HepG2 (cell line): ENCODE data around the gene ADAMTS16. TPM values are rescaled to one million over a fixed set of nuclear protein-coding genes. Genes with fewer than 3 reads are reported as not detected.

Experiments used
- HNF1B ChIP-seq: sonication (generic); formaldehyde crosslinking; IDR thresholded peaks from 2 replicates; pipeline ENCODE4 v1.5.1; 2020; ENCODE audit warnings: mild to moderate bottlenecking, moderate library complexity, missing genetic modification reagents
- IRF1 ChIP-seq: sonication (generic); formaldehyde crosslinking; IDR thresholded peaks from 2 replicates; pipeline ENCODE4 v1.4.0; 2020; ENCODE audit warnings: low read depth, mild to moderate bottlenecking, missing genetic modification reagents
- KDM3A ChIP-seq: IDR thresholded peaks from 2 replicates; pipeline ENCODE4 v1.6.1; 2018; ENCODE audit warnings: low read depth, missing compliant biosample characterization
- KDM5A ChIP-seq: fragments of 200-600 bp; sonication (generic); IDR thresholded peaks from 2 replicates; pipeline ENCODE4 v1.7.0; 2018; ENCODE audit warnings: antibody characterized with exemption, mild to moderate bottlenecking, low read length, borderline replicate concordance
- KDM6A ChIP-seq: IDR thresholded peaks from 2 replicates; pipeline ENCODE4 v1.6.1; 2016; ENCODE audit warnings: low read depth
- KLF16 ChIP-seq, 2 experiments: sonication (generic) in 1 of 2; formaldehyde crosslinking in 1 of 2; IDR thresholded peaks; 2 replicates each; pipeline versions ENCODE4 v1.6.1 to v1.8.0; 2016 to 2023; ENCODE audit warnings: missing genetic modification reagents in 2 of 2, missing compliant biosample characterization in 1 of 2
- MEF2D ChIP-seq: sonication (generic); formaldehyde crosslinking; IDR thresholded peaks from 2 replicates; pipeline ENCODE4 v1.5.1; 2020; ENCODE audit warnings: mild to moderate bottlenecking, missing genetic modification reagents
- MEIS2 ChIP-seq: sonication (generic); formaldehyde crosslinking; IDR thresholded peaks from 2 replicates; pipeline ENCODE4 v1.9.0; 2021; ENCODE audit warnings: mild to moderate bottlenecking, missing genetic modification reagents
- MNT ChIP-seq: fragments of 450-650 bp; IDR thresholded peaks from 2 replicates; pipeline ENCODE4 v1.6.1; 2016
- PHF20 ChIP-seq: sonication (generic); formaldehyde crosslinking; IDR thresholded peaks from 2 replicates; pipeline ENCODE4 v1.5.0; 2020; ENCODE audit warnings: mild to moderate bottlenecking, missing genetic modification reagents
- RBM39 ChIP-seq: fragments of 200-400 bp; formaldehyde crosslinking; IDR thresholded peaks from one replicate; pipeline ENCODE4 v1.6.1; 2018; ENCODE audit warnings: antibody characterized with exemption, mild to moderate bottlenecking, low read depth, low read length; ENCODE audit not compliant: poor library complexity, severe bottlenecking
- RNF2 ChIP-seq: fragments of 450-650 bp; conservative IDR thresholded peaks from 2 replicates; pipeline ENCODE4 v1.6.1; 2016; ENCODE audit warnings: low read depth
- SMAD1 ChIP-seq: sonication (generic); formaldehyde crosslinking; IDR thresholded peaks from 2 replicates; pipeline ENCODE4 v1.4.0; 2020; ENCODE audit warnings: missing genetic modification reagents, low read depth, mild to moderate bottlenecking, borderline replicate concordance
- THRA ChIP-seq: sonication (generic); formaldehyde crosslinking; IDR thresholded peaks from 2 replicates; pipeline ENCODE4 v1.4.0; 2020; ENCODE audit warnings: missing genetic modification reagents, borderline replicate concordance
- ZBTB10 ChIP-seq: sonication (generic); formaldehyde crosslinking; IDR thresholded peaks from 2 replicates; pipeline ENCODE4 v1.4.0; 2020; ENCODE audit warnings: missing genetic modification reagents, borderline replicate concordance
- ZBTB49 ChIP-seq: sonication (generic); formaldehyde crosslinking; IDR thresholded peaks from 2 replicates; pipeline ENCODE4 v1.4.0; 2020; ENCODE audit warnings: missing genetic modification reagents, borderline replicate concordance
- ZNF552 ChIP-seq: sonication (generic); formaldehyde crosslinking; IDR thresholded peaks from 2 replicates; pipeline ENCODE4 v1.9.0; 2022; ENCODE audit warnings: missing genetic modification reagents, mild to moderate bottlenecking, borderline replicate concordance
- ZNF720 ChIP-seq: sonication (generic); formaldehyde crosslinking; IDR thresholded peaks from 2 replicates; pipeline ENCODE4 v1.4.0; 2020; ENCODE audit warnings: missing genetic modification reagents
- ZNF792 ChIP-seq: IDR thresholded peaks from 2 replicates; pipeline ENCODE4 v1.6.1; 2016
- polyA plus RNA-seq, 8 experiments: library from polyadenylated mRNA; depleted of rRNA in 3 of 8; stranded (reverse) in 7 of 8; unstranded in 1 of 8; fragments of >200 nt; fragmentation: Illumina TruSeq in 4 of 8; extraction: Trizol in 4 of 8; gene quantifications; 2 replicates each; pipeline versions ENCODE4 v1.2.1 to v1.2.3, GENCODE V29; 2011 to 2016; ENCODE audit warnings: low read depth in 4 of 8, missing spikeins in 1 of 8, mixed read lengths in 1 of 8; ENCODE audit not compliant: insufficient read depth in 1 of 8
- total RNA-seq, 5 experiments: library from RNA; depleted of rRNA; stranded (reverse); fragments of >200 nt; fragmentation: Illumina TruSeq; extraction: Trizol; gene quantifications; 2 replicates each; pipeline ENCODE4 v1.2.3, GENCODE V29; 2016; ENCODE audit warnings: low read depth in 1 of 5

ADAMTS16 gene
- total and polyA plus RNA-seq, 2 of the 13 experiments (the other 11 are each of a cell fraction or from before 2014, with no cell fraction given): 0.02 to 0.03 TPM

GRCh38 chr5:5351288-5351979, 211.3 kb downstream of the ADAMTS16 start (continued):
- TF ChIP-seq ZBTB10 (CRISPR knock-in tag) (peak; percentile 22; the same call in 1 of the 2 replicates), IRF1 (CRISPR knock-in tag) (no peak), KLF16 (CRISPR knock-in tag; IDR thresholded peaks at IDR 0.05) (0 out of 4 replicates have a peak, but pooled peaks of 1 of the 2 experiments have one; percentile 19), HNF1B (CRISPR knock-in tag) (peak; percentile 86), KDM5A (no peak), THRA (CRISPR knock-in tag) (no peak), ZNF720 (CRISPR knock-in tag) (no peak), KDM3A (no peak), PHF20 (CRISPR knock-in tag) (no peak), MNT (no peak), RBM39 (no peak), ZBTB49 (no peak), SMAD1 (CRISPR knock-in tag) (no peak), RNF2 (no peak), MEF2D (no peak), MEIS2 (CRISPR knock-in tag) (peak; percentile 61; the same call in 1 of the 2 replicates), ZNF552 (no peak), KDM6A (CRISPR knock-in tag) (no peak), ZNF792 (no peak)
